ENCODE measurements around the gene AMPD1.

Gene AMPD1

DNA sequence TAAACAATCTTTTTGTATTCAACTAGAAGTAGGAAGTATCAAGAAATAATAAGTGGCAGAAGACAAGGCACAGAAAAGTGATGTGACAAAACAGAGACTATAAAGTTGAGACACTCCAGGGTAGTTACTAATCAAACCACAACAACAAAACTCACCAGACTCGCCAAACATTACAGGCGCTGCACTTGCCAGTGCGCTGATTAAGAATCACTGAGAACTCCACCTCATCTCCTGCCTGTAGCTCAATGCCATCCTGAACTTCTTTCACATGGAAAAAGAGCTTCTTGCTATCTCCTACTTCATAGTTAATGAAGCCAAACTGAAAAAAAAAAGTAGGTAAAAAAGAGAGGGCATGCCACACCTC is 24.1 kb upstream of the AMPD1 start:
- DNase-seq, result no peak
- H4K8ac ChIP-seq (ENCODE audit: low read depth, low read length), result no peak overlapping the region
- no peak overlapping the region for H3K4ac ChIP-seq (ENCODE audit: low read depth, low read length)
- H3K4me1 ChIP-seq (ENCODE audit: control insufficient read depth, low read depth, low read length), result no peaks in the 10 kb centered on the region
- H2BK15ac ChIP-seq (replicated peaks; ENCODE audit: low read depth), result no peak overlapping the region
- H2BK5ac ChIP-seq (ENCODE audit: low read length), result no peak overlapping the region
- H3K36me3 ChIP-seq (ENCODE audit: control insufficient read depth, insufficient read depth, low read length), result peaks cover 7% of the 10 kb centered on the region
- no peak overlapping the region for H3K56ac ChIP-seq (ENCODE audit: low read length)
- H2BK120ac ChIP-seq (ENCODE audit: low read depth, low read length), result no peak overlapping the region
- H3K18ac ChIP-seq (ENCODE audit: low read length), result no peak overlapping the region
- H3K4me2 ChIP-seq (ENCODE audit: low read length), result no peak overlapping the region
- H3K23ac ChIP-seq (ENCODE audit: low read length), result no peak overlapping the region
- H3K4me3 ChIP-seq (ENCODE audit: low read length), result no peak overlapping the region
- WGBS (ENCODE audit: extremely low coverage, insufficient coverage, low lambda C conversion rate), result no CpG with 5 or more reads among the region's 3 CpGs
- H4K5ac ChIP-seq (ENCODE audit: low read length), result no peak overlapping the region
- H3K27ac ChIP-seq (ENCODE audit: low read depth, low read length), result no peak overlapping the region
- H3K79me1 ChIP-seq (ENCODE audit: low read length), result no peaks in the 10 kb centered on the region
- H3K27me3 ChIP-seq (ENCODE audit: insufficient read depth, low read length, poor library complexity), result no peaks in the 10 kb centered on the region
- H3K79me2 ChIP-seq (ENCODE audit: control insufficient read depth, insufficient read depth, low read length), result peaks cover 12% of the 10 kb centered on the region
- no peak overlapping the region for H3K9ac ChIP-seq (ENCODE audit: low read length)
- no peak overlapping the region for H2AK5ac ChIP-seq (ENCODE audit: low read length)

DNA sequence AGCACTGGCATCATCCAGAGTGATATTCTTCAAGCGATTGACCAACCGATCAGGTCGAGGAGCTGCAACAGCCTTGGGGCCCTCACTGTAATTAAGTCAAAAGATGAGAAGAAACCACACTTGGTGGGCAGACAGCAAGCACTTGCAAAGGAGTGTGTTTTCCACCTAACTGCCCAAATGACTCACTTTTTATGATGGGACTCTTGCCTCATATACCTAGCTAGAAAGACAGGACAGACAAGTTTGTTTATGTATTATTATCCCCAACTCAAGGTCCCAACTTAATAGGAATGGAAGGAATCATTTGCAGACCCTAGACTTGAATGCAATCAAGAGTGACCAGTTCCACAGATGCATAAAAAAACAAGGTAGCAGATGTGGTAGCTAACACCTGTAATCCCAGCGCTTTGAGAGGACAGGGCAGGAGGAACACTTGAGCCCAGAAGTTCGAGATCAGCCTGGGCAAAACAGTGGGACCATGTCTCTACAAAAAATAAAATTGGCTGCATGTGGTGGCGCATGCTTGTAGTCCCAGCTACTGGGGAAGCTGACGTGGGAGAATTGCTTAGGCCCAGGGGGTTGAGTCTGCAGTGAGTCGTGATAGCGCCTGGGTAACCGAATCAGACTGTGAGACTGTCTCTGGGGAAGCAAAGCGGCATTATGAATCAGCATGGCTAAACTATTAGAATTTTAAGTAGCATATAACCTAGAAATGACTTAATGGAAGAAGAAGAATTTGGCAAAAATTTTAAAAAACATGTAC is 23.5 kb upstream of the AMPD1 start:
- H3K79me2 ChIP-seq (ENCODE audit: control insufficient read depth, insufficient read depth, low read length), result peaks cover 12% of the 10 kb centered on the region
- H3K56ac ChIP-seq (ENCODE audit: low read length), result no peak overlapping the region
- no peak overlapping the region for H2BK5ac ChIP-seq (ENCODE audit: low read length)
- H3K4ac ChIP-seq (ENCODE audit: low read depth, low read length), result no peak overlapping the region
- no peak overlapping the region for H4K5ac ChIP-seq (ENCODE audit: low read length)
- H3K4me1 ChIP-seq (ENCODE audit: control insufficient read depth, low read depth, low read length), result no peaks in the 10 kb centered on the region
- H2BK120ac ChIP-seq (ENCODE audit: low read depth, low read length), result no peak overlapping the region
- no peak overlapping the region for H4K8ac ChIP-seq (ENCODE audit: low read depth, low read length)
- H3K4me3 ChIP-seq (ENCODE audit: low read length), result no peak overlapping the region
- H3K27ac ChIP-seq (ENCODE audit: low read depth, low read length), result no peak overlapping the region
- no peaks in the 10 kb centered on the region for H3K79me1 ChIP-seq (ENCODE audit: low read length)
- no peak overlapping the region for H3K23ac ChIP-seq (ENCODE audit: low read length)
- peaks cover 7% of the 10 kb centered on the region for H3K36me3 ChIP-seq (ENCODE audit: control insufficient read depth, insufficient read depth, low read length)
- DNase-seq, result no peak
- H3K4me2 ChIP-seq (ENCODE audit: low read length), result no peak overlapping the region
- no peak overlapping the region for H3K9ac ChIP-seq (ENCODE audit: low read length)
- no peaks in the 10 kb centered on the region for H3K27me3 ChIP-seq (ENCODE audit: insufficient read depth, low read length, poor library complexity)
- WGBS (ENCODE audit: extremely low coverage, insufficient coverage, low lambda C conversion rate), result no CpG with 5 or more reads among the region's 11 CpGs
- no peak overlapping the region for H2AK5ac ChIP-seq (ENCODE audit: low read length)
- H3K18ac ChIP-seq (ENCODE audit: low read length), result no peak overlapping the region
- no peak overlapping the region for H2BK15ac ChIP-seq (replicated peaks; ENCODE audit: low read depth)

DNA sequence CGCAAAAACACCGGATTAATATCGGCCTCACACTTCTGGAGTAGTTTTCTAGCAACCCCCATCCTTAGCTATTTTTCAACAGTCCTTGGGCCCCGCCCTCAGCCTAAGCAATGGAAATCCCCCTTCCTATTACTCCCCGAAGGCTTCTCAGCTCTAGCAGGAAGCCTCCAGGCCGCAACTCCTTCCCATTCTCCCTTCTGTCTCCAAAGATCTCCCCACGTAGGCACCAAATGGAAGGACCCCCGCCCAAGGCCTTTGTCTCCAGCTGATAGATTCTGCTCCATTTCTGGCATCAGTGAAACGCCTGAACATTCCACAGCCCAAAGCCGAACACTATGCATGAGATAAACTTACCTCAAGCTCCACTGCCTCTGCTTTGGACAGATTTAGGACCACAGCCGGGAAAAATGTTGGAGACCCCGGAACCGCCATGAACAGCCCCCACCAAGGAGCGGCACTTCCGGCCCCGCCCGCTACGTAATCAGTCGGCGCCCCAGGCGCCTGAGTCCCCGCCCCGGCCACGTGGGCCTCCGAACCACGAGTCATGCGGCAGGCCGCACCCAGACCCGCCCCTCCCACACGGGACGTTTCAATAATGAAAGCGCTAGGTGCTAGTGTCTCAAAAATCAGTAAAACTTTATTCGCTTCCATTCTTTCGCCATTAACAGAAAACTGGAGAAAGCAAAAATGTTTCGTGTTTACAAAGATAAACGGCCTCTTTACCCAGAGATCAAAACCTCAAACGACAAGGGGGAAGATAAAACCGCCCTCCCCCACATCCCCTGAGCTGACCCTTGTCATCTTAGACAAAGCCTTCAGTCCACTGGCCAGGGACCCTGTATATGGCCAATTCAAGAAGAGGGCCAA is 21.2 kb upstream of the AMPD1 start, which contains the start of gene NRAS:
Gene NRAS, minus strand, starts transcription at position 468 of the 867 bp plus-strand sequence. CDS start 611 bp downstream, outside the sequence.
- peak within 1 kb of the TSS; percentile 43 for H3K4me2 ChIP-seq (ENCODE audit: low read length)
- H4K8ac ChIP-seq (ENCODE audit: low read depth, low read length), result no peak within 1 kb of the TSS
- peak within 1 kb of the TSS; percentile 95 for H3K4me3 ChIP-seq (ENCODE audit: low read length)
- no peak within 1 kb of the TSS for H2BK5ac ChIP-seq (ENCODE audit: low read length)
- WGBS (ENCODE audit: extremely low coverage, insufficient coverage, low lambda C conversion rate), result no CpG with 5 or more reads among the region's 38 CpGs
- peak within 1 kb of the TSS; percentile 96 for H3K56ac ChIP-seq (ENCODE audit: low read length)
- peak within 1 kb of the TSS; percentile 28 for H3K4ac ChIP-seq (ENCODE audit: low read depth, low read length)
- peaks cover 6% of the 10 kb centered on the region for H3K36me3 ChIP-seq (ENCODE audit: control insufficient read depth, insufficient read depth, low read length)
- H3K79me2 ChIP-seq (ENCODE audit: control insufficient read depth, insufficient read depth, low read length), result peaks cover 12% of the 10 kb centered on the region
- H3K9ac ChIP-seq (ENCODE audit: low read length), result peak within 1 kb of the TSS; percentile 99
- H3K23ac ChIP-seq (ENCODE audit: low read length), result no peak within 1 kb of the TSS
- H3K18ac ChIP-seq (ENCODE audit: low read length), result peak within 1 kb of the TSS; percentile 68
- no peaks in the 10 kb centered on the region for H3K4me1 ChIP-seq (ENCODE audit: control insufficient read depth, low read depth, low read length)
- H2BK120ac ChIP-seq (ENCODE audit: low read depth, low read length), result peak within 1 kb of the TSS; percentile 45
- H2AK5ac ChIP-seq (ENCODE audit: low read length), result peak within 1 kb of the TSS; percentile 17
- peak within 1 kb of the TSS; percentile 61 for H3K27ac ChIP-seq (ENCODE audit: low read depth, low read length)
- peaks cover 4% of the 10 kb centered on the region for H3K79me1 ChIP-seq (ENCODE audit: low read length)
- peak; percentile 95 for DNase-seq
- H4K5ac ChIP-seq (ENCODE audit: low read length), result peak within 1 kb of the TSS; percentile 97
- H3K27me3 ChIP-seq (ENCODE audit: insufficient read depth, low read length, poor library complexity), result no peaks in the 10 kb centered on the region
- H2BK15ac ChIP-seq (replicated peaks; ENCODE audit: low read depth), result no peak within 1 kb of the TSS

DNA sequence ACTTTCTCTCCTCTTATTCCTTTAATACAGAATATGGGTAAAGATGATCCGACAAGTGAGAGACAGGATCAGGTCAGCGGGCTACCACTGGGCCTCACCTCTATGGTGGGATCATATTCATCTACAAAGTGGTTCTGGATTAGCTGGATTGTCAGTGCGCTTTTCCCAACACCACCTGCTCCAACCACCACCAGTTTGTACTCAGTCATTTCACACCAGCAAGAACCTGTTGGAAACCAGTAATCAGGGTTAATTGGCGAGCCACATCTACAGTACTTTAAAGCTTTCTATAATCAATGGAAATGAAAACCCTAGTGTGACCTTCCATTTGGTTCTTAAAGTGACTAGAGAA is 20.6 kb upstream of the AMPD1 start:
- Histone ChIP-seq H3K23ac (ENCODE audit: low read length) (no peak overlapping the region), H3K4me2 (ENCODE audit: low read length) (peak overlapping the region; percentile 19), H4K5ac (ENCODE audit: low read length) (peak overlapping the region; percentile 97), H3K18ac (ENCODE audit: low read length) (no peak overlapping the region), H3K56ac (ENCODE audit: low read length) (peak overlapping the region; percentile 96), H2AK5ac (ENCODE audit: low read length) (peak overlapping the region; percentile 17), H2BK5ac (ENCODE audit: low read length) (no peak overlapping the region), H3K9ac (ENCODE audit: low read length) (peak overlapping the region; percentile 99), H3K27me3 (ENCODE audit: insufficient read depth, low read length, poor library complexity) (no peaks in the 10 kb centered on the region), H2BK120ac (ENCODE audit: low read depth, low read length) (no peak overlapping the region), H3K4me3 (ENCODE audit: low read length) (peak overlapping the region; percentile 95), H3K36me3 (ENCODE audit: control insufficient read depth, insufficient read depth, low read length) (peaks cover 6% of the 10 kb centered on the region), H3K4ac (ENCODE audit: low read depth, low read length) (peak overlapping the region; percentile 28), H3K27ac (ENCODE audit: low read depth, low read length) (peak overlapping the region; percentile 61), H4K8ac (ENCODE audit: low read depth, low read length) (no peak overlapping the region), H2BK15ac (replicated peaks; ENCODE audit: low read depth) (no peak overlapping the region), H3K79me1 (ENCODE audit: low read length) (peaks cover 4% of the 10 kb centered on the region), H3K4me1 (ENCODE audit: control insufficient read depth, low read depth, low read length) (no peaks in the 10 kb centered on the region), H3K79me2 (ENCODE audit: control insufficient read depth, insufficient read depth, low read length) (peaks cover 12% of the 10 kb centered on the region)
- DNase-seq, result no peak
- WGBS (ENCODE audit: extremely low coverage, insufficient coverage, low lambda C conversion rate), result no CpG with 5 or more reads among the region's 4 CpGs

DNA sequence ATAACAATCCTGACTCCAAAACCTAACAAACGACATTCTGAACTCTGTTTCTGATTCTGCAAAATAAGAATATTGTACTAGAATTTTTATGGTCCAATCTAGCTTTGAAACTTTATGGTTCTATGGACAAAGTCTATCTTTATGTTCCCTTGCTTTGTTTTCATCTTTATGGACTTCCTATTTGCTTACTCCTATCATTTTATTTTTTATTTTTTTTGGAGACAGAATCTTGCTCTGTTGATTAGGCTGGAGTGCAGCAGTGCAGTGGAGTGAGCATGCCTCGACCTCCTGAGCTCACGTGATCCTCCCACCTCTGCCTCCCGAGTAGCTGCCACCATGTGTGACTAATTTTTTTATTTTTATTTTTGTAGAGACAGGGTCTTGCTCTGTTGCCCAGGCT is 17.6 kb upstream of the AMPD1 start:
- Histone ChIP-seq H3K4me1 (ENCODE audit: control insufficient read depth, low read depth, low read length) (no peaks in the 10 kb centered on the region), H3K36me3 (ENCODE audit: control insufficient read depth, insufficient read depth, low read length) (peaks cover 4% of the 10 kb centered on the region), H2BK15ac (replicated peaks; ENCODE audit: low read depth) (no peak overlapping the region), H2BK120ac (ENCODE audit: low read depth, low read length) (no peak overlapping the region), H2AK5ac (ENCODE audit: low read length) (no peak overlapping the region), H2BK5ac (ENCODE audit: low read length) (no peak overlapping the region), H3K4ac (ENCODE audit: low read depth, low read length) (no peak overlapping the region), H3K79me1 (ENCODE audit: low read length) (peaks cover 4% of the 10 kb centered on the region), H3K4me2 (ENCODE audit: low read length) (no peak overlapping the region), H3K56ac (ENCODE audit: low read length) (no peak overlapping the region), H3K18ac (ENCODE audit: low read length) (no peak overlapping the region), H3K4me3 (ENCODE audit: low read length) (no peak overlapping the region), H3K9ac (ENCODE audit: low read length) (no peak overlapping the region), H3K27me3 (ENCODE audit: insufficient read depth, low read length, poor library complexity) (no peaks in the 10 kb centered on the region), H4K5ac (ENCODE audit: low read length) (no peak overlapping the region), H3K27ac (ENCODE audit: low read depth, low read length) (no peak overlapping the region), H3K23ac (ENCODE audit: low read length) (no peak overlapping the region), H3K79me2 (ENCODE audit: control insufficient read depth, insufficient read depth, low read length) (peaks cover 12% of the 10 kb centered on the region), H4K8ac (ENCODE audit: low read depth, low read length) (no peak overlapping the region)
- WGBS (ENCODE audit: extremely low coverage, insufficient coverage, low lambda C conversion rate), result no CpG with 5 or more reads among the region's 4 CpGs
- DNase-seq, result no peak
